UCSD-AML1 (cell line): Measurements from ENCODE around the gene TTLL1.
A peak's percentile ranks its signal among the peaks of the same experiment; 100 is the strongest.

Experiments
- DNase-seq: peaks from one replicate; lab custom pipeline; 2025; ENCODE audit not compliant: unreplicated experiment; lab: John Stamatoyannopoulos, UW

Gene TTLL1

GRCh38 chr22:43088984-43089717, at the start of gene TTLL1:
TTLL1 (minus strand) TSS chr22:43089391; CDS start chr22:43075586, 13,805 bp downstream.
- DNase-seq: peak; percentile 91

DNA sequence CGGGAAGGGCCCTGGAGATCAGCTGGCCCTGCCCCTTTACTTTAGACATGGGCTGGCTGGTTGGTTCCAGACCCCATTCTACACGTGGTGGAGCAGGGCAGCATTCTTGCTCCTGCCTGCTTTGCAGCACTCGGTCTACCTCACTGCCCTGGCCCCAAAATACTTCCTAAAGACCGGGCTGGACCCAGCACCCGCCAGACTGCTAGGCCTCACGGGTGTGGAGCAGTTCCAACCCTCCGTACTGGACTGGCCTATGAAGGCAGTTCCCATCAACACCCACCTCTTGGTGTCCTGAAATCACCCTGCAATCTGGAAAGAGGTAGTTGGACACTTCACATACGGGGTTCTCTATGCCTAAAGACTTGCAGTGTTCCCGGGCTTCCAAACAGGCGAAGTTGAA, 47.6 kb upstream of the TTLL1 start:
- no peak for DNase-seq

DNA sequence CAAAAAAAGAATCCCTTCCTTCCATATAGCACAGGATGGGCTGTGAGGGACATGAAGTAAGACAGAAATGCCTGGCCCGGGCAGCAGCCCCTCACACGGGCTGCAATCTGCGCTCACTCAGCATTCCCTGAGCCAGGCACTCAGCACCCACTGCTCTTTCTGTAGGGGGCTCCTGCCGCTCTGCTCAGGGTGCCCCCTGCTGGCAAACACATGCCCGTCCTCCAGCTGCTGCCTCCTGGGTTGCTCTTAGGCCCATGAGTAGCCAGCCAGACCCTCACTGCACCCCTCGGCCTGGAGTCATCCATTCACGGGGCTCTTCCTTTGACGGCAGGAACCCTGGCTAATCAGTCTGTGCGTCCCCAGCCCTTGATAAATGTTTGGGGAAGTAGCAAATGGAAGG, 47.1 kb upstream of the TTLL1 start:
- DNase-seq: peak; percentile 69

- no peak for DNase-seq
Measured at GRCh38 chr22:43135565-43135964, 46.4 kb upstream of the TTLL1 start.

GRCh38 chr22:43134553-43134952, 45.4 kb upstream of the TTLL1 start:
- no peak for DNase-seq

- DNase-seq: no peak
Measured at GRCh38 chr22:43133401-43133800, 44.2 kb upstream of the TTLL1 start.

DNA sequence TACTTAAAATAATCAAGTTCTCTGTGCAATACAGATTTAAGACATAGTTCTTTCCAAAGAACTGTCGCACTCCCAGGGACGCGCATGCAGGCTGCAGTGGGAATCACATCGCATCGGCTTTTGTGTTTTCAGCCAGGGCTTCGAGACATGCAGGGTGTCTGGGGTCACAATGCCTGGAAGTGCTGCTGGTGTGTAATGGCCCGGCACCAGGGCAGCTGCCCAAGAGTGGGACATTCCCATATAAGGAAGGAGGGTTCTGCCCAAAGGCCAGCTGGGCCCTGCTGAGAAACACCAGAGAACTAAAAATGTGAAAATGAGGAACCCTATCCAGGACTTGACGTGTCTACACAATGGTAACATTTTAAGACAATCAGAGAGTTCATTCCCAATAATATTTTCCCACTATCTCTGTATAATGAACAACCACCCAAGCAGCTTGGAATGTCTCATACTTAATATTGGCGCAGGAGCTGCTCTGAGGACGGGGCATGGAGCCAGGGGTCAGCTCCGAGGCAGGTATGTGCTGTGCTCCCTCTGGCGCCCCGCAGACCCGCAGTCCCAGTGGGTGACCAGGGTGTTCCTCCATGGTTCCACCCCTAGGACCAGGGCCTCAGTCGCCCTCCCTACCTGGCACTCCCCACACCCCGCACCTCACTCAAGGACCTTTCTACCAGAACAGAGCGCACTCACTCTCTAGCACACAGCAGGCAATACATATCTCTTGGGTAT, 42.7 kb upstream of the TTLL1 start:
- DNase-seq: no peak

DNA sequence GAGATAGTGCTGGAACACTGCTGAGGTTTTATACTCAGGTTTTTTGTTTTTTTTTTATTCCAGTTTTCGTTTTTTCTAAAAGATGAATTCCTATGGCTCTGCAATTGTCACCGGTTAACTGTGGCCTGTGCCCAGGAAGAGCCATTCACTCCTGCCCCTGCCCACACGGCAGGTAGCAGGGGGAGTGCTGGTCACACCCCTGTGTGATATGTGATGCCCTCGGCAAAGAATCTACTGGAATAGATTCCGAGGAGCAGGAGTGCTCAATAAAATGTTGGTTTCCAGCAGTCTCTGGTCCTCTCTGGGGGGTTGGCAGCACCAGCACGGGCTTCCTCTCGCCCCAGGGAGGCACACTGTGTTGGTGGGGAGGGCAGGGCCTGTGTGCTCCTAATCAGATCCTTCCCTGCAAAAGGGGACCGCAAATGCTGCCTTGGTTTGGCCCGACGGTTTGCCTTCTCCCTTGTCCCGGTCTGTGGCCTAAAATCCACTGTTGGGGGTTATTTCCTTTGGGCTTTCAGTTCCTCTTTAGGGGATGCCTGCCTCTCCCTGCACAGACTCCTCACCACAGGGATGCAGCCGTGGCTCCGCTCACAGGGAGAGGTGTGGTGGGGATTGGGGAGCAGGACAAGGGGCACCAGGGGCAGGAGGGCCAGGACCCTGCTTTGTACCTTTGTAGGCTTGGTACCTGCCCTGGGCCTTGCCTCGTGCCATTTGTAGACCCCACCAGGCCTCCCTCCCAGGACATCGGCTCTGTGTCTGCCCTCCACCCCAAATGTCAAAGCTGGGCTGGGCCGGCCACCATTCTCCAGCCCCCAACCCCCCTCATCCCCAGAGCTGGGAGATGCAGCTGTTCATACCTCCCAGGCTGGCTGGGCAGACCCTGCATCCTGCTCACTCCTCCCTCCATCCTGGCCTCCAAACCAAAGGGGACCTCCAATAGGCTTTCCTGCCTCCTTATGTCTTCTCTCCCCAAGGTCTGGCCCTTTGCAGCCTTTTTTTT, 40.5 kb upstream of the TTLL1 start:
- peak; percentile 37 for DNase-seq

DNA sequence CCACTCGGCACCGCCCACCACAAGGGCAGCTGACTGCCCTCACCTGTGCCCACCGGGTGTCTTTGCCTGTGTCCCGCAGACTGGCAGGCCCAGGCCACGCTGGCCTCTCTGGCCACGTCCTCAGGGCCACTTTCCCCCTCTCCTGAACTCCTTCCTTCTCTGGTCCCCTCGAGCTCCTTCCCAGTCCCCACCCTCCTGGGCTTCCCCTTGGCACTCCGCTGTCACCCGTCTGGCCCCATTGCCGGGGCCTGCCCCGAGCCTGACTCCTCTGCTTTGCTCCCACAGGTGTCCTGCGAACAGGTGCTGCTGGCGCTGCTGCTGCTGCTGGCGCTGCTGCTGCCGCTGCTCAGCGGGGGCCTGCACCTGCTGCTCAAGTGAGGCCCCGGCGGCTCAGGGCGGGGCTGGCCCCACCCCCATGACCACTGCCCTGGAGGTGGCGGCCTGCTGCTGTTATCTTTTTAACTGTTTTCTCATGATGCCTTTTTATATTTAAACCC, 39.8 kb upstream of the TTLL1 start:
- no peak for DNase-seq

GRCh38 chr22:43128116-43128515, 38.9 kb upstream of the TTLL1 start:
- peak; percentile 59 for DNase-seq

DNA sequence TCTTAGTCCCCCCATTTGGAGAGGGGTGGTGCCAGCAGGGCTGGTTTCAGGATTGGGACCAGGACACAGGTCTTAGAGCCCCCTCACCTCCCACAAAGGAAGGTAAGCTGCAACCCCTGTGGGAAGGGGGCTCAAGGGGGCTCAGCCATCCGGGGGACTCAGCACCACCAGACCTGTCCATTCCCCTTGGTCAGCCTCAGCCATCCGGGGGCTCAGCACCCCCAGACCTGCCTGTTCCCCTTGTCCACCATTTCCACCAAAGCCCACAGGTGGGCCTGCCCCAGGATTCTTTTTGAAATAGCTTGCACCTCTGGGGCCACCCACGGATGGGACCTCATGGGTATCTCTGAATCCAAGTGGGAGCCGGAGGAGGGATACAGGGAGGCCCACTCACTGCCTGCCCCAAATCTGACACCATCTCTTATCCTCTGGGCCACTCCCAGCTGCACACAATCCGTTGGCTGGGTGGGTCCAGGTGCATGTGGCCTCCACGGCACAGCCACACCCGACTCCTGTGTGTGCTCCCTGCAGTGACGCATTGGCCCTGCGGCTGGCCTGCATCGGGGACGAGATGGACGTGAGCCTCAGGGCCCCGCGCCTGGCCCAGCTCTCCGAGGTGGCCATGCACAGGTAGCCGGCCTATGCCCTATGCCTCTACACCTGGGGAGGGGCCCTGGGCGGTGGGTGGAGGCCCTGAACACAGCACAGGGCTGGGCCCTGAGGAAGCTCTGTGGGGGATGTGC, 38.1 kb upstream of the TTLL1 start:
- DNase-seq: no peak

GRCh38 chr22:43126501-43127165, 37.4 kb upstream of the TTLL1 start:
- DNase-seq: no peak

- no peak for DNase-seq
Measured at GRCh38 chr22:43118953-43119458, 29.8 kb upstream of the TTLL1 start.

DNA sequence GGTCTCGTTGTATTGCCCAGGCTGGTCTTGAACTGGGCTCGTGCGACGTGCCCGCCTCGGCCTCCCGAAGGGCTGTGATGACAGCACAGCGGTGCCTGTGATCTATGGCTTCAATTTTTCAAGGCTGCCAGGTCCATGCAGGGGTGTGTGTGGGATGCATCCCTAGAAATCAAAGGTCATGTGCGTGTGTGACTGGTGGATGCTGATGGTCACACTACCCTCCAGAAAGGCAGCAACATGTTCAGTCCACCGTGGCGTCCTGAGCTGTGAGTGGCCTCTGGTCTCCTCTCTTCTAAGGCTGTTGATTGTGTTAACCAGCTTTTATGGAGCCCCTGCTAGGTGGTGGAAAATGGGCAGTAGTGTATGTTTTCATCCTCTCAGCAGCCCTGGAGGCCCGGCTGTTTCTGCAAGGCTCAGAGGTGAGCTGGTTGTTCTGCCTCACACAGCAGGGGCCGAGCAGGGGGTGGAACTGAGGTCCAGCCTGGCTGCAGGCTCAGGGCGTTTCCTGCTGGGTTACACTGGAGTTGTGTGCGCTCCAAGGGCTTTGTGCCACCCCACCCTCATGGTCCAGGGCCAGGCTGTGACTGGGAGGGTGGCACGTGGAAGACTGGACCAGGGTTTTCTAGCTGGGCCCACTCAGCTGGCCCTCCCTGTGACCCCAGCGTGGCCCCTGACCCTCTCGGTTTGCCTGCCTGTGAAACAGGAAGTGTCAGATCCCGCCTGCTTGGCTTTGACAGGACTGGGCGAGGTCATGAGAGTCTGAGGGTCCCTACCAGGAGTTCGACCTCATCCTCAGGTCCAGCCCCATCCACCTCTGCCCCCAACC, 29.0 kb upstream of the TTLL1 start:
- DNase-seq: no peak

DNA sequence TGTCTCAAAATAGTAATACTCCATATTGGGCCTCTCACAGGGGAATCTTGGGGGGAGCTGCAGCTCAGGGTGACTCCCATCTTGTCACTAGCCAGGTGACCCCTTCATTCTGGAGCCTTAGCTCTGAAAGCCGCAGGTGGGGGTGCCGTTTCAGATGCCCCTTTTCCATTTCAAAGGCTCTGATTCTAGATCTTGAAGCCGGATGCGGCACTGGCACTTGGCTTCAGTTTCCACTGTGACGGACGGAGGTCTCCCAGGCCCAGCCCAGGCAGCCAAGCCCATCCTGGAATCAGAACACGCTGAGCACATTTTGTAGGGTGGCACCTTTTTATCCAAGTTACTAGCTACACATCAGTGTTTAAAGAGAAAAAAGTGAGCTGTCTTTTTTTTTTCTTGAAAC, 27.7 kb upstream of the TTLL1 start:
- no peak for DNase-seq

DNA sequence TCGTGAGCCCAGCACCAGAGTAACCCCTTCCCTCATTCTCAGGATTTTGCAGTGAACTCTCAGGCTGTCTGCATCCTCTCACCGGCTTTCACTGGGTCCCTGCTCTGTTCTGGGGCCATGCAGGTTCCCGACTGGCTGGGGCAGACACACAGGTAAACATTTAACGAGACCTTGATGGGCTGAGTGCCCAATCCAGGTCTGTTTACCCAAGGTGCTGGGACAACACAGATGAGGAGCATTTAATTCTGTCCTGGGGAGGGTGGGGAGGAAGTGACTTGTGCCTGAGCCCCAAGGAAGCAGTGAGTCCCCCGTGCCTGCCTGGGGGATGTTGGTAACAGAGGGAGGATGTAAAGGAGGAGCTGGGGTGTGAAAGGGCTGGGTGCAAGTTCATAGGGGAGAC, 25.8 kb upstream of the TTLL1 start:
- DNase-seq: no peak

DNA sequence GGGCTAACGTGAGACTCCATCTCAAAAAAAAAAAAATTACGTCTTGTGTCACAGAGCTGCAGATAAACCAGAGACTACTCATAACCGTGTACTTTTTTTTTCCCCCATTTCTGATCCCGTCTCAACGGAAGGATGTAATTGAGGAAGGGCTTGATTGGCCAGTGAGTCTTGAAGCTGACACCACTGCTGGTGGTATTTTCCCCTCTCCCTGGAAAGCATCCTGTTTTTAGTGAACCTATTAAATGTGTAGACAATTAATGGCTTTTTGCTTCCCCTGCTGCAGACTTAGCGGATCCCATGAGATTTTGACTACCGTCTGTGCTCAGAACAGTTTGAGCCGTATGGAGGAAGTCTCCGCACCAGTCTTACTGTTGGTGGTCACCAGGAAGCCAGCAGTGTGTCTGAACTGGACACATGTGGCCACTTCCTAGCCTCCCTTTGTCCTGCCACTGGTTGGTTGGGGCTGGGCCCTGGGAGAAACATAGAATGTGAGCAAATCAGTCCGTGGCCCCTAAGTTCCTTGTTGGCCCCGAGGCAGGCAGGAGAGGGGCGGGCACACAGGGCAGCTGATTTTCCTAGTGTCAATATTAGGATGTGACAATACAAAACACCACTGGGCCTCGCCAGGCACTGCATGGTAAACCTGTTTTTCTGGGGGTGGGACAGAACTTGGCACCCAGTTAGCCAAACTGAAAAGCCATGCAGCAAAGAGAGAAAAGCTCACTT, 24.5 kb upstream of the TTLL1 start:
- peak; percentile 40 for DNase-seq

DNA sequence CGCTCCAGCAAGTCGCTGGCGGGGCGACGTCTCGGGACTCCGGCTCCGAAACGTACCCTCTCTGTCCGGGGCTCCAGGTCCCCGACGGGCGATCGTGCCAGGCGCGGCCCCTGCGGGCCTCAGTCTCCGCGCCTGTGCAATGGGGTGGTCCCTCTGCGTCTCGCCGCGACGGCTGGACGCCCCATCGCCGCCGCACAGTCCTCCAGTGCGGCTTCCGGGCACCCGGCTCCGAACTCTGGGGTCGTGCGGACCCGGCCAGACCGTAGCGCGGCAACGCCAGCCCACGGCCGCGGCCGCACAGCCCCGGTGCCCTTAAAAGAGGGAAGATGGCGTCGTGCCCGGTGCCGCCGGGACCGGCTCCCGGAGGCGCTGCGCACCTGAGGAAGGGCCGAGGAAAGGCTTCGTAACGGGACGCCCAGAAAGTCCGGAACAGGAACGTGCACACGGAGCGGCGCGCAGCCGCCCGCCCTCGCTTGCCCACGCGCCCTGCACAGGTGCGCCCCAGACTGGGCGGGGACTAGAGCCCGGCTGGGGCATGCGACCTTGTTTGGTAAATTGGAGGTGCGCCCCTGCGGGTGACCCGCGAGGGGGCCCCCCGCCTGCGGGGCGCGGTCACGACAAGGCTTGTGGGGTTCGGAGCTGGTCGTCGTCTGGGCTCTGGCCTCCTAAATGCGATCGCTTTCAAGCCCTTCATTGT, 21.9 kb upstream of the TTLL1 start:
- DNase-seq: peak; percentile 38
